Measurements from ENCODE around the gene HOXA11.

DNA sequence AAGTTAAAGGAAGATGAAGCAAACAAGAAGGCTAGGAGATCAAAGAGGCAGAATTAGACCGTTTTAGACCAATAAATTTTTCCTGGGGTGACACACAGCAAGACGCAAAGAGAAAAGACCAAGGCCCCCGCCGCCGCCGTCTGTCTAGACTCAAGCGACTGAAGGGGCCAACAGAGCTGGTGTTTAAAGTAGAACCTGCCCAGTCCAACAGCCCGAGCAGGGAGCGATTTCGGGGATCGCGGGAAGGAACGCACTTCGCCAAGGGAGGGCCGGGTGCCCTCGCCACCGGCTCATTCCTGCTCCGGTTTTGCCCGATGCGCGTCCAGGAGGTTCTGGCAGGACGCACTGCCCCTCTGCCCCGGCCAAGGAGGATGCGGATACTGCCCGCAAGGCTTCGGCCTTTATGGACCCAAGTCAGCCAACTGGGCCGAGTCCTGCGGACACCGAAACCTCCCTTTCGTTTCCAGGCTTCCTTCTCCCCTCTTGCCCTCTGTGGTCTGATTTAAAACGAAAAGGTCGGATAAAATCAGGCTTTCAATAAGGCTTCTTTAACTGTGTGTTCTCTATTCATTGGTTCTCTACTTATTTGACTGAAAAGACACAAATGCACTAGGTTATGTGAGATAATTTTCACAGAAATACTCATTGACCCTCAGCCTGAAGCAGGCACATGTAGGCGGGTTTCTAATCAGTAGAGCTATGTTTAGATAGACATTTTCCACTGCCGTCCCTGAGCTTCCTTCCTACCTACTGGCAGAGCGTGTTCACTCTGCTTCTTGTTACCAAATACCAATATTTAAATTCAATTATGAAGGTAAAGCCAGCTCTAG, 26.4 kb downstream of the HOXA11 start:
- TF ChIP-seq, protein P1, sequence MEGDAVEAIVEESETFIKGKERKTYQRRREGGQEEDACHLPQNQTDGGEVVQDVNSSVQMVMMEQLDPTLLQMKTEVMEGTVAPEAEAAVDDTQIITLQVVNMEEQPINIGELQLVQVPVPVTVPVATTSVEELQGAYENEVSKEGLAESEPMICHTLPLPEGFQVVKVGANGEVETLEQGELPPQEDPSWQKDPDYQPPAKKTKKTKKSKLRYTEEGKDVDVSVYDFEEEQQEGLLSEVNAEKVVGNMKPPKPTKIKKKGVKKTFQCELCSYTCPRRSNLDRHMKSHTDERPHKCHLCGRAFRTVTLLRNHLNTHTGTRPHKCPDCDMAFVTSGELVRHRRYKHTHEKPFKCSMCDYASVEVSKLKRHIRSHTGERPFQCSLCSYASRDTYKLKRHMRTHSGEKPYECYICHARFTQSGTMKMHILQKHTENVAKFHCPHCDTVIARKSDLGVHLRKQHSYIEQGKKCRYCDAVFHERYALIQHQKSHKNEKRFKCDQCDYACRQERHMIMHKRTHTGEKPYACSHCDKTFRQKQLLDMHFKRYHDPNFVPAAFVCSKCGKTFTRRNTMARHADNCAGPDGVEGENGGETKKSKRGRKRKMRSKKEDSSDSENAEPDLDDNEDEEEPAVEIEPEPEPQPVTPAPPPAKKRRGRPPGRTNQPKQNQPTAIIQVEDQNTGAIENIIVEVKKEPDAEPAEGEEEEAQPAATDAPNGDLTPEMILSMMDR (conservative IDR thresholded peaks at IDR 0.05; ENCODE audit: low read depth, low read length): no peak
- no peak for TF ChIP-seq EZH2 (IDR thresholded peaks at IDR 0.05; ENCODE audit: borderline replicate concordance, low read depth, low read length, poor library complexity, severe bottlenecking)

Data from A673 (cell line).